SK-N-SH (cell line): ENCODE measurements around the gene PTDSS2. TPM values are rescaled to one million over a fixed set of nuclear protein-coding genes. Genes with fewer than 3 reads are reported as not detected.

Experiments
- CTCF ChIA-PET: fragments of 300-600, 350-600 bp; formaldehyde crosslinking; extraction: SDS; loops from one replicate; lab custom pipeline; 2021; lab: Yijun Ruan, JAX
- POLR2A ChIA-PET: fragments of 350-600 bp; sonication (Branson Sonifier 250); formaldehyde crosslinking; extraction: SDS; loops from one replicate; lab custom pipeline; 2020; ENCODE audit warnings: antibody characterized with exemption, inconsistent platforms; lab: Yijun Ruan, JAX
- DNase-seq: peaks from one replicate; pipeline ENCODE4 v3.0.0; 2012
- H2AFZ ChIP-seq: fragments of 200-600 bp; sonication (generic); 2 replicates; pipeline ENCODE4 v1.8.1; 2016; ENCODE audit warnings: antibody characterized with exemption, mild to moderate bottlenecking, low read depth
- H3F3A ChIP-seq: fragments of 200-600 bp; sonication (generic); replicated peaks from 2 replicates; pipeline ENCODE3; 2016; ENCODE audit warnings: antibody characterized with exemption, mild to moderate bottlenecking; ENCODE audit not compliant: insufficient read depth
- H3K27ac ChIP-seq, 2 experiments: fragments of 200-500 bp in 1 of 2; fragments of 200-600 bp in 1 of 2; sonication (Bioruptor generic) in 1 of 2; sonication (generic), shearing (Covaris generic) in 1 of 2; 2 replicates each; pipeline versions ENCODE4 v1.5.1 to v1.6.1; 2014 to 2016; ENCODE audit warnings: low read depth in 2 of 2, inconsistent platforms in 1 of 2, low read length in 1 of 2, mild to moderate bottlenecking in 1 of 2, mixed read lengths in 1 of 2
- H3K27me3 ChIP-seq: fragments of 200-600 bp; sonication (generic), shearing (Covaris generic); 2 replicates; pipeline ENCODE4 v1.6.1; 2016; ENCODE audit warnings: mixed run types; ENCODE audit not compliant: insufficient read depth
- H3K36me3 ChIP-seq, 2 experiments: fragments of 200-500 bp in 1 of 2; fragments of 200-600 bp in 1 of 2; sonication (Bioruptor generic) in 1 of 2; sonication (generic) in 1 of 2; replicated peaks in 1 of 2; 2 replicates each; pipeline versions ENCODE3 to v1.5.1; 2014 to 2016; ENCODE audit warnings: low read length in 1 of 2, mild to moderate bottlenecking in 1 of 2; ENCODE audit not compliant: insufficient read depth in 2 of 2, control insufficient read depth in 1 of 2
- H3K4me1 ChIP-seq, 2 experiments: fragments of 200-500 bp in 1 of 2; fragments of 200-600 bp in 1 of 2; sonication (Bioruptor generic) in 1 of 2; sonication (generic), shearing (Covaris generic) in 1 of 2; 2 replicates each; pipeline versions ENCODE4 v1.5.1 to v1.6.1; 2014 to 2016; ENCODE audit warnings: low read depth in 1 of 2, low read length in 1 of 2, mixed run types in 1 of 2; ENCODE audit not compliant: insufficient read depth in 2 of 2, control insufficient read depth in 1 of 2
- H3K4me2 ChIP-seq: fragments of 200-600 bp; sonication (generic), shearing (Covaris generic); 2 replicates; pipeline ENCODE4 v1.6.1; 2017; ENCODE audit warnings: mixed run types
- H3K4me3 ChIP-seq, 2 experiments: fragments of 200-500 bp in 1 of 2; fragments of 200-600 bp in 1 of 2; sonication (Bioruptor generic) in 1 of 2; sonication (generic), shearing (Covaris generic) in 1 of 2; 2 replicates each; pipeline versions ENCODE4 v1.5.1 to v1.8.1; 2014 to 2016; ENCODE audit warnings: low read depth in 2 of 2, inconsistent platforms in 1 of 2, low read length in 1 of 2, mild to moderate bottlenecking in 1 of 2, mixed read lengths in 1 of 2, moderate library complexity in 1 of 2
- H3K79me2 ChIP-seq: fragments of 200-600 bp; sonication (generic); 2 replicates; pipeline ENCODE4 v1.8.1; 2017; ENCODE audit warnings: mild to moderate bottlenecking; ENCODE audit not compliant: insufficient read depth
- H3K9ac ChIP-seq: fragments of 200-600 bp; sonication (generic); 2 replicates; pipeline ENCODE4 v1.6.1; 2017; ENCODE audit warnings: mixed run types
- H3K9me2 ChIP-seq: fragments of 200-600 bp; sonication (generic); 2 replicates; pipeline ENCODE4 v1.6.1; 2017; ENCODE audit warnings: mixed run types
- H3K9me3 ChIP-seq: fragments of 200-600 bp; sonication (generic); 2 replicates; pipeline ENCODE4 v1.6.1; 2017; ENCODE audit warnings: mixed run types, mild to moderate bottlenecking, moderate library complexity
- H4K20me1 ChIP-seq: fragments of 200-600 bp; sonication (generic); 2 replicates; pipeline ENCODE4 v1.6.1; 2017; ENCODE audit warnings: mild to moderate bottlenecking, mixed run types; ENCODE audit not compliant: insufficient read depth
- ELF1 ChIP-seq: IDR thresholded peaks from 2 replicates; pipeline ENCODE4 v1.4.0; 2012
- EZH2phosphoT487 ChIP-seq: fragments of 200-600 bp; sonication (generic); IDR thresholded peaks from 2 replicates; pipeline ENCODE4 v1.6.1; 2017; ENCODE audit warnings: low read depth, mixed run types, mild to moderate bottlenecking, antibody characterized with exemption, moderate library complexity, borderline replicate concordance
- GATA2 ChIP-seq: sonication (generic); formaldehyde crosslinking; IDR thresholded peaks from 2 replicates; pipeline ENCODE4 v1.5.0; 2020; ENCODE audit warnings: mild to moderate bottlenecking, missing genetic modification reagents
- JUND ChIP-seq: IDR thresholded peaks from 2 replicates; pipeline ENCODE4 v1.4.0; 2012
- MXI1 ChIP-seq: IDR thresholded peaks from 2 replicates; pipeline ENCODE4 v1.6.1; 2012; ENCODE audit warnings: mild to moderate bottlenecking, low read depth, low read length, improper control_type of control experiment
- NRF1 ChIP-seq: IDR thresholded peaks from 2 replicates; pipeline ENCODE4 v1.6.1; 2012; ENCODE audit warnings: low read depth, mild to moderate bottlenecking, low read length
- RFX5 ChIP-seq: IDR thresholded peaks from 2 replicates; pipeline ENCODE4 v1.6.1; 2012; ENCODE audit warnings: mild to moderate bottlenecking, improper control_type of control experiment, low read length
- SIN3A ChIP-seq: IDR thresholded peaks from 2 replicates; pipeline ENCODE4 v1.6.1; 2012; ENCODE audit warnings: low read depth, mild to moderate bottlenecking, low read length, moderate library complexity, borderline replicate concordance
- SMC3 ChIP-seq: IDR thresholded peaks from 2 replicates; pipeline ENCODE4 v1.6.1; 2012; ENCODE audit warnings: low read depth, low read length, improper control_type of control experiment
- TAF1 ChIP-seq: IDR thresholded peaks from 2 replicates; pipeline ENCODE4 v1.6.1; 2012; ENCODE audit warnings: low read depth, mild to moderate bottlenecking, low read length, moderate library complexity, borderline replicate concordance
- TCF12 ChIP-seq: IDR thresholded peaks from 2 replicates; pipeline ENCODE4 v1.4.0; 2012
- YY1 ChIP-seq: IDR thresholded peaks from 2 replicates; pipeline ENCODE4 v1.4.0; 2012; ENCODE audit warnings: low read depth, mild to moderate bottlenecking
- WGBS: methylation state at CpG from one replicate; pipeline ENCODE4 v1.1.6; 2017; ENCODE audit warnings: low lambda C conversion rate; 5-methylcytosine and 5-hydroxymethylcytosine counted together
- polyA plus RNA-seq, 3 experiments: library from polyadenylated mRNA; depleted of rRNA; stranded (reverse); fragments of >200 nt; gene quantifications; 2 replicates each; pipeline ENCODE4 v1.2.3, GENCODE V29; 2012
- TF ChIP-seq, protein P1 (sequence below): IDR thresholded peaks from 2 replicates; pipeline ENCODE4 v1.4.0; 2012; ENCODE audit warnings: low read depth, borderline replicate concordance
- TF ChIP-seq, protein P2 (sequence below): IDR thresholded peaks from 2 replicates; pipeline ENCODE4 v1.4.0; 2012; ENCODE audit warnings: low read depth
- TF ChIP-seq, protein P3 (sequence below): IDR thresholded peaks from 2 replicates; pipeline ENCODE4; 2012
- TF ChIP-seq, protein P4 (sequence below): IDR thresholded peaks from 2 replicates; pipeline ENCODE4 v1.6.1; 2012; ENCODE audit warnings: mild to moderate bottlenecking, low read depth, low read length, moderate library complexity

PTDSS2 gene
- polyA plus RNA-seq, 1 of the 3 experiments (the other 2 are of a cell fraction) = 28.6 TPM

DNA sequence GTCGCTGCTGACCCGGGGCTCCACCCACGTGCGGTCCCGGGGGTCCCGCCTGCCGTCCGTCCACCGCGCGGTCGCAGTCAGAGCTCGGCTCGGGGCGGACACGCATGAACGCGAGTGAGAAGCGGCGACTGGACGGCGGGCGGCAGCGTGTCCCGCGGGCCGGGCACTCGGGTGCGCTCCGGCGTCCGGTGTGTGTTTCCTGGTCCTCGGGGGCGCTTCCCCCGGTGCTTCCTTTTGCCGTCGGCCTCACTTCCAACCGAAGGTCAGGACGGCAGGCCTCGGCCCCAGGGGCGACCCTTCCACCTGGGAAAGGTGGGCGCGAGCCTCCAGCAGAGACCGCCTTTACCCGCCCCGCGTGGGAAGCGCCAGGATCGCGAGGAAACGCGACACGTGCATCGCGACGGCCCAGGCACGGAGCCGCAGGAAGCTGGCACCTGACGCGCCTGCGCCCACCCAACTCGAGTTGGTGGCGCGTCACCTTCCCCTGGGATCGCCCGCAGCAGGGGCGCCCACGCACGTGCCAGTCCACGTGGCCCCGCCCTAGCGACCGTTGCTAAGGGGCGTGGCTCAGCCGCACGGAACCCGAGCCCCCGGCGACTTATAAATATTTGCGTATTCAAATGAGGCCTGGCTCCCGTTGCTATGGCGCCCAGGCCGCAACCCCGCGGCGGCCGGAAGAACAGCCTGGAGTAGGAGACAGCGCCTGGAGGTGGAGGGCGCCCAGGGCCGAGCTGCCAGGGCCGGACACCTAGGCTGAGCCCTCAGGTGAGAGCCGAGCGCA is 87.0 kb downstream of the PTDSS2 start, which contains the start of gene LRRC56:
LRRC56 (plus strand) TSS at position 687 of the 781 bp plus-strand sequence. CDS start 3,158 bp downstream, outside the sequence.
- Histone ChIP-seq H3K36me3 (peaks cover 0 to 18% of the 10 kb centered on the region in 2 experiments), H3K9ac (no peak within 1 kb of the TSS), H3K4me2 (peak within 1 kb of the TSS; percentile 84; the same call in 1 of the 2 replicates), H4K20me1 (peaks cover 10% of the 10 kb centered on the region; the same call in 1 of the 2 replicates), H3K27ac (no peak within 1 kb of the TSS), H3K9me3 (no peaks in the 10 kb centered on the region), H3K9me2 (no peaks in the 10 kb centered on the region), H2AFZ (peak within 1 kb of the TSS; percentile 2; the same call in 1 of the 2 replicates), H3K4me1 (peaks cover 0 to 12% of the 10 kb centered on the region in 2 experiments; a peak in 1 of 4 replicates), H3K27me3 (no peaks in the 10 kb centered on the region), H3K4me3 (peak within 1 kb of the TSS in 1 of 2 experiments; percentile 68; a peak in 1 of 4 replicates), H3F3A (no peaks in the 10 kb centered on the region), H3K79me2 (peaks cover 15% of the 10 kb centered on the region)
- POLR2A ChIA-PET = no interaction called here
- WGBS = 95% methylated on average over 90 of the region's 93 CpGs
- no peak for TF ChIP-seq NRF1
- DNase-seq = no peak
- CTCF ChIA-PET = interaction anchor here (1.5 to 1.6 kb wide), 2 partner anchors 18 to 31 kb away, joined by 4 to 12 read pairs; no protein-coding TSS in a partner anchor

DNA sequence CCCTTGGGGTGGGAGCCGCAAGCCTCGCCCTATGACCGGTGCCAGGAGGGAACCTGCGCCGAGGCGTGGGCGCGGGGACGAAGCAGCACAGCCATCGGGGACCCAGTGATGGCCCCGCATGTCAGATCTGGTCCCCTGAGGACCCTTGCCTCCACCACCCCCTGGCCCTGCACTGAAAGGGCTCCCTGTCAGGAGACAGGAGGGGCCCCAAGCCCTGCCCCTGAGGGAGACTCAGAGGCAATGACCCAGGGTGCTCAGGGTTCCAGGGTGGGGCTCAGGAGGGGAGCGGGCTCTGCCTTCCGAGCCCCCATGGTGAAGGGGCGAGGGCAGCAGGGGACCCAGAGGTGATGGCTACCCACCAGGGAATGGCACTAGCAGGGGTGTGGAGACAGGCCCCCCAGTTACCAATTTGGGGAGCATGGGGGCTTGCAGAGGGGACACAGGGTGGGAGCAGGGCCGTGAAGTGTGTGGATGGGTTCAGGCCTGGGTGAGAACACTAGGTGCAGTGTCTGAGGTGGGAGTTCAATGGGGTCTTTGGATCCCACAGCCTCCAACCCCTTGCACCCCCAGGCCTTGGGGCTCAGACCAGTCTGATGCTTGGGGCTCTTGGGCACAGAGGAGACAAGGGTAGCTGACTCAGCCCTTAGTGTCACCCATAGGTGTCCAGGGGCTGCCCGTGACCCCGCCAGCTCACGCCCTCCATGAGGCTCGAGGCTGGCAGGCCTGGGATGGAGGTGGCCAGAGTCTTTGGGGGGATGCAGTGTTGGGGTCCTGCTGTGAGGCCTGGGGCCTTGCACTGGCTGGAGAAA is 87.7 kb downstream of the PTDSS2 start:
- 83% methylated on average over 1 of the region's 19 CpGs for WGBS
- Histone ChIP-seq H3K9ac (no peak overlapping the region), H3K27me3 (no peaks in the 10 kb centered on the region), H3K79me2 (peaks cover 15% of the 10 kb centered on the region), H3K4me1 (peaks cover 0 to 12% of the 10 kb centered on the region in 2 experiments; a peak in 1 of 4 replicates), H3K9me2 (no peaks in the 10 kb centered on the region), H2AFZ (no peak overlapping the region), H4K20me1 (peaks cover 10% of the 10 kb centered on the region; the same call in 1 of the 2 replicates), H3F3A (no peaks in the 10 kb centered on the region), H3K27ac (no peak overlapping the region), H3K9me3 (no peaks in the 10 kb centered on the region), H3K4me2 (no peak overlapping the region), H3K4me3 (no peak overlapping the region), H3K36me3 (peaks cover 0 to 10% of the 10 kb centered on the region in 2 experiments)
- ChIA-PET POLR2A (no interaction called here), CTCF (no interaction called here)
- no peak for DNase-seq
- TF ChIP-seq EZH2phosphoT487 (no peak), MXI1 (no peak), YY1 (no peak), RFX5 (no peak), JUND (no peak), SMC3 (no peak), TAF1 (no peak), ELF1 (no peak), TCF12 (no peak), GATA2 (CRISPR knock-in tag) (no peak), SIN3A (no peak)
- TF ChIP-seq, protein P1, sequence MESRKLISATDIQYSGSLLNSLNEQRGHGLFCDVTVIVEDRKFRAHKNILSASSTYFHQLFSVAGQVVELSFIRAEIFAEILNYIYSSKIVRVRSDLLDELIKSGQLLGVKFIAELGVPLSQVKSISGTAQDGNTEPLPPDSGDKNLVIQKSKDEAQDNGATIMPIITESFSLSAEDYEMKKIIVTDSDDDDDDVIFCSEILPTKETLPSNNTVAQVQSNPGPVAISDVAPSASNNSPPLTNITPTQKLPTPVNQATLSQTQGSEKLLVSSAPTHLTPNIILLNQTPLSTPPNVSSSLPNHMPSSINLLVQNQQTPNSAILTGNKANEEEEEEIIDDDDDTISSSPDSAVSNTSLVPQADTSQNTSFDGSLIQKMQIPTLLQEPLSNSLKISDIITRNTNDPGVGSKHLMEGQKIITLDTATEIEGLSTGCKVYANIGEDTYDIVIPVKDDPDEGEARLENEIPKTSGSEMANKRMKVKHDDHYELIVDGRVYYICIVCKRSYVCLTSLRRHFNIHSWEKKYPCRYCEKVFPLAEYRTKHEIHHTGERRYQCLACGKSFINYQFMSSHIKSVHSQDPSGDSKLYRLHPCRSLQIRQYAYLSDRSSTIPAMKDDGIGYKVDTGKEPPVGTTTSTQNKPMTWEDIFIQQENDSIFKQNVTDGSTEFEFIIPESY = no peak
- TF ChIP-seq, protein P2, sequence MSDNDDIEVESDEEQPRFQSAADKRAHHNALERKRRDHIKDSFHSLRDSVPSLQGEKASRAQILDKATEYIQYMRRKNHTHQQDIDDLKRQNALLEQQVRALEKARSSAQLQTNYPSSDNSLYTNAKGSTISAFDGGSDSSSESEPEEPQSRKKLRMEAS = no peak
- TF ChIP-seq, protein P3, sequence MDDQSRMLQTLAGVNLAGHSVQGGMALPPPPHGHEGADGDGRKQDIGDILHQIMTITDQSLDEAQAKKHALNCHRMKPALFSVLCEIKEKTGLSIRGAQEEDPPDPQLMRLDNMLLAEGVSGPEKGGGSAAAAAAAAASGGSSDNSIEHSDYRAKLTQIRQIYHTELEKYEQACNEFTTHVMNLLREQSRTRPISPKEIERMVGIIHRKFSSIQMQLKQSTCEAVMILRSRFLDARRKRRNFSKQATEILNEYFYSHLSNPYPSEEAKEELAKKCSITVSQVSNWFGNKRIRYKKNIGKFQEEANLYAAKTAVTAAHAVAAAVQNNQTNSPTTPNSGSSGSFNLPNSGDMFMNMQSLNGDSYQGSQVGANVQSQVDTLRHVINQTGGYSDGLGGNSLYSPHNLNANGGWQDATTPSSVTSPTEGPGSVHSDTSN = no peak
- TF ChIP-seq, protein P4, sequence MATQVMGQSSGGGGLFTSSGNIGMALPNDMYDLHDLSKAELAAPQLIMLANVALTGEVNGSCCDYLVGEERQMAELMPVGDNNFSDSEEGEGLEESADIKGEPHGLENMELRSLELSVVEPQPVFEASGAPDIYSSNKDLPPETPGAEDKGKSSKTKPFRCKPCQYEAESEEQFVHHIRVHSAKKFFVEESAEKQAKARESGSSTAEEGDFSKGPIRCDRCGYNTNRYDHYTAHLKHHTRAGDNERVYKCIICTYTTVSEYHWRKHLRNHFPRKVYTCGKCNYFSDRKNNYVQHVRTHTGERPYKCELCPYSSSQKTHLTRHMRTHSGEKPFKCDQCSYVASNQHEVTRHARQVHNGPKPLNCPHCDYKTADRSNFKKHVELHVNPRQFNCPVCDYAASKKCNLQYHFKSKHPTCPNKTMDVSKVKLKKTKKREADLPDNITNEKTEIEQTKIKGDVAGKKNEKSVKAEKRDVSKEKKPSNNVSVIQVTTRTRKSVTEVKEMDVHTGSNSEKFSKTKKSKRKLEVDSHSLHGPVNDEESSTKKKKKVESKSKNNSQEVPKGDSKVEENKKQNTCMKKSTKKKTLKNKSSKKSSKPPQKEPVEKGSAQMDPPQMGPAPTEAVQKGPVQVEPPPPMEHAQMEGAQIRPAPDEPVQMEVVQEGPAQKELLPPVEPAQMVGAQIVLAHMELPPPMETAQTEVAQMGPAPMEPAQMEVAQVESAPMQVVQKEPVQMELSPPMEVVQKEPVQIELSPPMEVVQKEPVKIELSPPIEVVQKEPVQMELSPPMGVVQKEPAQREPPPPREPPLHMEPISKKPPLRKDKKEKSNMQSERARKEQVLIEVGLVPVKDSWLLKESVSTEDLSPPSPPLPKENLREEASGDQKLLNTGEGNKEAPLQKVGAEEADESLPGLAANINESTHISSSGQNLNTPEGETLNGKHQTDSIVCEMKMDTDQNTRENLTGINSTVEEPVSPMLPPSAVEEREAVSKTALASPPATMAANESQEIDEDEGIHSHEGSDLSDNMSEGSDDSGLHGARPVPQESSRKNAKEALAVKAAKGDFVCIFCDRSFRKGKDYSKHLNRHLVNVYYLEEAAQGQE = no peak
